Neural cell (in vitro differentiated cells): ENCODE data around the gene KSR2.

ENCODE experiments used
- EP300 ChIP-seq: fragments of 450-650 bp; conservative IDR thresholded peaks from 2 replicates; pipeline ENCODE4 v1.6.1; 2014; ENCODE audit warnings: antibody characterized with exemption, mild to moderate bottlenecking, moderate library complexity; ENCODE audit not compliant: poor library complexity, severe bottlenecking
- EZH2 ChIP-seq: fragments of 200-600, 300-800 bp; shearing (Covaris generic), sonication (generic); IDR thresholded peaks from 2 replicates; pipeline ENCODE4 v1.6.1; 2014; ENCODE audit warnings: antibody characterized with exemption, low read length, borderline replicate concordance, mild to moderate bottlenecking; ENCODE audit not compliant: insufficient read depth, poor library complexity, severe bottlenecking
- POLR2AphosphoS5 ChIP-seq: IDR thresholded peaks from 2 replicates; pipeline ENCODE4 v1.6.1; 2012
- RAD21 ChIP-seq: fragments of 450-650 bp; conservative IDR thresholded peaks from 2 replicates; pipeline ENCODE4 v1.6.1; 2014; ENCODE audit warnings: antibody characterized with exemption, mild to moderate bottlenecking, moderate library complexity
- SMC3 ChIP-seq: fragments of 450-650 bp; conservative IDR thresholded peaks from 2 replicates; pipeline ENCODE4 v1.6.1; 2014; ENCODE audit warnings: antibody characterized with exemption, mild to moderate bottlenecking, moderate library complexity; ENCODE audit not compliant: poor library complexity
- TAF1 ChIP-seq: IDR thresholded peaks from 2 replicates; pipeline ENCODE4 v1.6.1; 2012; ENCODE audit warnings: low read depth
- TF ChIP-seq, protein P1 (sequence below): fragments of 450-650 bp; IDR thresholded peaks from 2 replicates; pipeline ENCODE4 v1.5.1; 2014; ENCODE audit warnings: antibody characterized with exemption, mild to moderate bottlenecking, moderate library complexity; ENCODE audit not compliant: poor library complexity, severe bottlenecking

- TF ChIP-seq, protein P1, sequence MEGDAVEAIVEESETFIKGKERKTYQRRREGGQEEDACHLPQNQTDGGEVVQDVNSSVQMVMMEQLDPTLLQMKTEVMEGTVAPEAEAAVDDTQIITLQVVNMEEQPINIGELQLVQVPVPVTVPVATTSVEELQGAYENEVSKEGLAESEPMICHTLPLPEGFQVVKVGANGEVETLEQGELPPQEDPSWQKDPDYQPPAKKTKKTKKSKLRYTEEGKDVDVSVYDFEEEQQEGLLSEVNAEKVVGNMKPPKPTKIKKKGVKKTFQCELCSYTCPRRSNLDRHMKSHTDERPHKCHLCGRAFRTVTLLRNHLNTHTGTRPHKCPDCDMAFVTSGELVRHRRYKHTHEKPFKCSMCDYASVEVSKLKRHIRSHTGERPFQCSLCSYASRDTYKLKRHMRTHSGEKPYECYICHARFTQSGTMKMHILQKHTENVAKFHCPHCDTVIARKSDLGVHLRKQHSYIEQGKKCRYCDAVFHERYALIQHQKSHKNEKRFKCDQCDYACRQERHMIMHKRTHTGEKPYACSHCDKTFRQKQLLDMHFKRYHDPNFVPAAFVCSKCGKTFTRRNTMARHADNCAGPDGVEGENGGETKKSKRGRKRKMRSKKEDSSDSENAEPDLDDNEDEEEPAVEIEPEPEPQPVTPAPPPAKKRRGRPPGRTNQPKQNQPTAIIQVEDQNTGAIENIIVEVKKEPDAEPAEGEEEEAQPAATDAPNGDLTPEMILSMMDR = no peak
- TF ChIP-seq POLR2AphosphoS5 (no peak), TAF1 (no peak), EZH2 (no peak), EP300 (no peak), RAD21 (no peak), SMC3 (no peak)
Observed at GRCh38 chr12:117980616-117981015, 11.8 kb upstream of the KSR2 start.
